ENCODE measurements around the gene NOTCH1. TPM values are rescaled to one million over a fixed set of nuclear protein-coding genes. Genes with fewer than 3 reads are reported as not detected.
A peak's percentile ranks its signal among the peaks of the same experiment; 100 is the strongest.

NOTCH1 gene
- total RNA-seq, 1 donor from 2014 or later: 47.5 TPM

DNA sequence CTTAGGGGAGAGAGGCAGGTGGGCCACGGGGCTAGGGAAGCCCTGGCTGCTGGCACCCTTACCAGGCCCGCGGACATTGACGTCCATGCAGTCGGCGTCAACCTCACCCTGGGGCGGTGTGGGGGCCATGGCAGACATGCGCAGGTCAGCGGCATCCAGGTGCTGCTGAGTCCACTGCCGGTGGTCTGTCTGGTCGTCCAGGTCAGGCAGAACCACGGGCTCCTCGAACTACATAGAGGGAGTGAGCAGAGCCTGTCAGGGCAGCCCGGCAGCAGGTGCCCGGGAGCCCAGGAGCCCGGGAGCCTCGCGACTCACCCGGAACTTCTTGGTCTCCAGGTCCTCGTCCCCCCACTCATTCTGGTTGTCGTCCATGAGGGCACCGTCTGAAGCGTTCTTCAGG is 44.2 kb downstream of the NOTCH1 start:
- no peak for DNase-seq (ENCODE audit: low read depth)

DNA sequence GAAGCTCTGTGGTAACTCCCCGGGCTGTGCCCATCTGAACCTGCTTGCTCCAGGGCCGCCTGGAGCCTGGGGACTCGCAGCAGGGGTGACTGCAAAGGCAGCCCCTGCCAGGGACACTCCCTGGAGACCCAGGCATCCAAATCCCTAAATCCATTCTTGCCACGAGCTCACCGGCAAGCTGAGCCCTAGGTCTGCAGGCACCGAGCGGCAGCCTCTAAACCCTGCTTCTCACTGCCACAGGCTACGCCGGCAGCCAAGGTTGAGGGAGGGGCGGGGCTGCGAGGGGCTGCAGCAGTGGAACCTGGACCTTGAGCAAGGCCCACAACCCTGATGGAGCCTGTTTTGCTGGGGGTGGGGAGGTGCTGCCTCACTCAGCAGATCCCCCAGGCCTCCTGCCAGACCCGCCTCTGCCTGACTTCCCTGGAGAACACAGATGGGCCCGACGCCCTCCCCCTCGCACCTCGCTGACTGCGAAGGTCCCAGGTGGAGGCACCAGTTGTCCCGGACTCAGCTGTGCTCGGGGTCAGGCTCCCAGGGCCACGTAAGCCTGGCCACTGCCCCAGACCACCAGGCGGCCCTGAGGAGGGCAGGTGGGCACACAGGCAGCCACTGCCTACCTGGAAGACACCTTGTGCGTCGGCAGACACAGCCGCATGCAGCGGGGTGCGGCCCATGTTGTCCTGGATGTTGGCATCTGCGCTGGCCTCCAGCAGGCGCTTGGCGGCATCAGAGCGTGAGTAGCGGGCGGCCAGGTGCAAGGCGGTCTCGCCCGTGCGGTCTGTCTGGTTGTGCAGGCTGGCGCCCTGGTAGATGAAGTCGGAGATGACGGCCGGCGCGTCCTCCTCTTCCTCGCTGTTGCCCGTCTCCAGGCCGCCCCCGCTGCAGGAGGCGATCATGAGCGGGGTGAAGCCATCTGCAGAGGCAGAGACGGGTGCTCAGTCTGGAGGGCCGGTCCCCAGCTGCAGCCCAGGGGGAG is 45.6 kb downstream of the NOTCH1 start:
- no peak for DNase-seq (ENCODE audit: low read depth)

DNA sequence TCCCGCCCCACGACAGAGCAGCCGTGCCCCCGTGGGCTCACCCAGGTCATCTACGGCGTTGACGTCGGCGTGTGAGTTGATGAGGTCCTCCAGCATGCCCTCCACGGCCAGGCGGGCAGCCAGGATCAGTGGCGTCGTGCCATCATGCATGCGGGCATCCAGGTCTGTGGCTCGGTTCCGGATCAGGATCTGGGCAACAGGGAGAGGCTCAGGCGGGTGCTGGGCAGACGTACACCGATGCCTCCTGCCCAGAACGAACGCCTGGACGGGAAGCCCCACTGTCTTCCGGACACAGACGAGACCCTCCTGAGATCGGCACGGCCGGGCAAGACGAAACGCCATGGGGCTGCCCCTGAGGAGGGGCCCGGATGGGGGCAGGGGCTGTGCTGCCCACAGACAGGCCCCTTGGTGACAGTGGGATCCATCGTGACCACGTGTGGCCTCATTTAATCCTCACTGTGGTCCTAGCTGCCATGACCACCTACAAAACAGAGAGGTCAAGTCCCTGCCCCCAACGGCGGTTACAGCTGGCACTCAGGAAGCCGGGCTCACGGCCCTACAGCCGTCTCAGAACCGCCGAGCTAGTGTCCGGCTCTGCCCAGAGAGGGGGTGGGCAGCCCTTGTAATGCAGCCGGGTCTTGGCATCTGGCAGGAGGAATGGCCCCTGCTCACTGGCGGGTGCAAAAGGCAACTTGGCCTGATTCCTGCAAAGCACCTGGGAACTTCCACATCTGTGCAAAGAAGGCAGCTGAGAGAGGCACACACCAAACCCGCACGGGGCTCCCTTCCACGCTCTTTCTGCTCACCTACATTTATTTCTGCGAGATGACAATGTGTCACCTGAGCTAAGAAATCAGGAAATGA is 46.5 kb downstream of the NOTCH1 start:
- no peak for DNase-seq (ENCODE audit: low read depth)

DNA sequence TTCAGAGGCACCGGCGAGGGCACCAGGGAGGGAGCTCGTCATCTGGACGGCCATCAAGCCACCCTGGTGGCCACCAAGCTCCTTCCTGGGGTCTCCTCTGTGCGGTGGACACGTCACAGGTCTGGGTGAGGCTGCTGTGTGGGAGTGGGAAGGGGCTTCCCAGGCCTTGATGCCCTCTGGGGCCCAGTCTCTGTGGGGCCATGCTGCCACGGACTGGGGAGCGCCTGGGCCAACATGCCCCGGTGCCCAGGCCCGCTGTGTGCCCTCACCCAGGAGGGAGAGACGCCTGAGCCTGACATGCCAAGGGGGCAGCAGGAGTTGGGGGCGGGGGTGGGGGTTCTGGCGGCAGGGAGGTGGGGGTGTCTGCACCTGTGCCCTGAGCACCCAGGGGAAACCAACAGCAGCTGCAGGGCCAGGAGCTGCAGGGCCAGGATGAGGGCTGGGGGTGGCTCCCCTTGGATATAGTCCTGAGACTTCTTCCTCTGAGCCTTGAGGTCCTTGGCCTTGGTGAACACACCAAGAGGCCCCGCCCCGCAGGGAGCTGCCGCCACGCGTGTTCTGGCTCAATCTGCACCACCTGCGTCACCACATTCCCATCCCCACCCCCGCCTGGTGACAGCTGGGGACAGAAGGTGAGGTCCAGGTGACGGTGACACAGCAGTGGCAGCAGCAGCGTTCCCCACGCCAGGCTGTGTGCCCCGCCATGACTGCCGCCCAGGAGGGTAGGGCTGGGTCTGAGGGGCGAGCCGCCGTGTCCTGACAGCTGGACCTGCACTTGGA is 47.7 kb downstream of the NOTCH1 start:
- no peak for DNase-seq (ENCODE audit: low read depth)

DNA sequence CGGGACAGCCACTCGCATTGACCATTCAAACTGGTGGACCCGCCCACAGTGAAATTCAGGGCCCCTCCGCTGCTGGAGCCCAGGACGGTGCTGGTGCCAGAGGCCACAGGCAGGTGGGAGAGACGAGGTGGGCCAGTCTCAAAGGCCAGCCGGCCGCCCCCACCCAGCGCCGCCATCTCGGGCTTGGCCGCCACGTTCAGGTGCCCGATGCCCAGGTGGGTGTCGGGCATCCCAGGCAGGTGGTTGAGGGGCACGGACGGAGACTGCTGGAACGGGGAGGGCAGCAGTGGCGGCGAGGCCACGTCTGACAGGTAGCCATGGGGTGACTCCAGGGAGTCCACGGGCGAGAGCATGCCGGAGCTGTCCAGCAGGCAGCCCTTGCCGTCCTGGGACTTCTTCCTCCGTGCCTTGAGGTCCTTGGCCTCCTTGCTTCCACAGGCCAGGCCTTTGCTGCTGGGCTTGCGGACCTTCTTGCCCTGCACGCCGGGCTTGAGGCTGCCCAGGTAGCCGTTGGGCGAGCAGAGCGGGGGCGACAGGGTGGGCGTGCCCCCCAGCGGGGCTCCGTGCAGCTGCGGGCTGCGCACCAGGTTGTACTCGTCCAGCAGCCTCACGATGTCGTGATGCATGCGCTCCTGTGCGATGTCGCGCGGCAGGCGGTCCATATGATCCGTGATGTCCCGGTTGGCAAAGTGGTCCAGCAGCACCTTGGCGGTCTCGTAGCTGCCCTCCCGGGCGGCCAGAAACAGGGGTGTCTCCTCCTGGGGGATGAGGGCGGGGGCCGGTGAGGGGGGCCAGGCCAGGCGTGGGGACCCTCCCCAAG is 48.8 kb downstream of the NOTCH1 start:
- no peak for DNase-seq (ENCODE audit: low read depth)

DNA sequence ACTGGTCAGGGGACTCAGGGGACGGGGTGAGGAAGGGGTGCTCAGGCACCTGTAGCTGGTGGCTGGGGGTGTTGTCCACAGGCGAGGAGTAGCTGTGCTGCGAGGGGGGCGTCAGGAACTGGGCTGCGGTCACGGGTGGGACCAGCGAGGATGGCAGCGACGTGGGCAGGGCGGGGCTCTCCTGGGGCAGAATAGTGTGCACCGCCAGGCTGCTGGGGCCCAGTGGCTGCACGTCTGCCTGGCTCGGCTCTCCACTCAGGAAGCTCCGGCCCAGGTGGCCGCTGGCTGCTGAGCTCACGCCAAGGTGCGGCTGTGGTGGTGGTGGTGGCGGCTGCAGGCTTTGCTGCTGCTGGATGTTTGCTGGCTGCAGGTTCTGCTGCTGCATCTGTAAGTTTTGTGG is 49.7 kb downstream of the NOTCH1 start:
- DNase-seq (ENCODE audit: low read depth): no peak

DNA sequence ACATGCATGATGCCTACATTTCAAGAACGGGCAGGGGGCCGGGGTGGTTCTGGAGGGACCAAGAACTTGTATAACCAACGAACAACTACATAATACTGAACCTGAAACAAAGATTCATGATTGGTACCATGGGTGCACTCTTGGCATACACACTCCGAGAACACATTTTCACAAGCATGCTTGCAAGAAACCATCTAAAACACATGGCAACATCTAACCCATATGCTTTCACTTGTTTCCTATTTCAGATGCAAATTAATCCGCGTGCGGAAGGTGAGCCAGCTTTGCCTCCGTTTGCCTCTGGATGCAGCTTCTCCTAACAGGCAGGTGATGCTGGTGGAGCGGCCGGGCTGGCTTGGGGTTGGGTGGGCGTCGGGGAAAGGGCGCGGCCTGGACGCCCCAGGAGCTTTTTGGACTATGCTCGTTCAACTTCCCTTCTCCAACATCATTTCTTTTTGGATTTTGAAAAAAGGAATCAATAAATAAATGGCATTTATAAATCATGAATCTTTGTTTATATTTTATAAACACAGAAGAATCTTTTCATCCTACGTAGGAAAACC is 50.5 kb downstream of the NOTCH1 start:
- no peak for DNase-seq (ENCODE audit: low read depth)

DNA sequence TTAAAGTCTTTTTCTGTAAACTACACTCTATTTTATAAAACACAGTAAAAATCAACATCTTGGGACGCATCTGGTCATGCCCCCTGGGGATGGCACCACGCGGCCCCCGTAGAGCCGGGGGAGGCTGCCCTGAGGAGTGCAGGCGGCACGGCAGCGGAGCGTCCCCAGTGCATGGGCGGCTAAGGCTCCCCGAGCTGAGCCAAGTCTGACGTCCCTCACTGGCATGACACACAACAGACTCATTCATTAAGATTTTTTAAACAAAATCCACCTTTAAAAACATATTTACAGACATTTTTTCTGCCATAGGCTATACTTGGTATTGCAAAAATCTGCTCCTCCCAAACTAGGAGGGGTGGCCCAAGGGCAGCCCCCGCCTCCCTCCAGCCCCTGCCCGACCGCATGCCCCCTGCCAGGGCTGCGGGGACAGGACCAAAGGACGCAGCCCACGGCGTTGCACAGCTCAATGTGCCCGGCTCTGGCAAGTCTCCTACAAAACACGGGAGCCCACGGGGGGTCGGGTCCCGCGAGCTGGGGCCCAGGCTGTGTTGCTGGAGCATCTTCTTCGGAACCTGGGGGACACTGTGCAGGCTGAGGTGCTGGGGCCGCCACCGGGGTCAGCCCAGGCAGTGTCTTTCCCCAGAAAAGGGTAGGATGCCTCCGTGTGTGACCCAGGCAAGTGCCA is 51.2 kb downstream of the NOTCH1 start:
- DNase-seq (ENCODE audit: low read depth): no peak

DNA sequence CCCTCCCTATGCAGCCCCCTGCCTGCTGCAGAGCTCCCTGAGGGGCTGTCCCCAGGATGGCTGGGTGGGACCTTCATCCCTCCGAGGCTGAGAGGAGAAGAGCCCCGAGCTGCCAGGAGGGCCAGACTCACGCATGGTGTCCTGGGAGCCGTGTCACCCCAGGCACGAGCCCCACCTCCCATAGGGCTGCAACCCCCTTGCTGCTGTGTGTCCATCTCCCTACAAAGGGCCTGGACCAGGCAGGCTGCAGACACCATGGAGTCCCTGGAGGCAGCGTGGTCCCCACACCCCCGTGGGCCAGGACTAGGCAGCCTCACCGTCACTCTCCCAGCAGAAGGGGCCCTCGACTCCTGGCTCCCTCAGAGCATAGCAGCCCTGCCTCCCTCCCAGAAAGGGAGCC is 51.8 kb downstream of the NOTCH1 start:
- no peak for DNase-seq (ENCODE audit: low read depth)

DNA sequence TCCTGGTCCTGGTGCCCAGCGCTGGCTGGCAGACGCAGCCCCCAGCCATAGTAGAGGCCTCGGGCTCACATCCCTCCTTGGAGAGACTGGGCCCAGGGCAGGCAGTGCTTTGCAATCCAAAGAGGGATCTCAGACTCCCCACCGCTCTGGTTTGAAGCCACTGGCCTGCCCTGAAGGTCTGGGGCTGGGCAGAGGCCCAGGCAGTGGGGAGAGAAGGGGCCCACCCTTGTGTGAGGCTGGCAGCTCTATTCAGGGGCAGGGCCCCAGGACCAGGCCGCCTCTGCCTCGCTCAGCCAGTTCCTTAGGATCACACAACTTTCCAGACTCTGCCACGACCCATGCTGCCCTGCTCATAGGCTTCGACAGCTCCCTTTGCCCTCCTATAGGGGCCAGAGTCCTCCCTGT is 52.3 kb downstream of the NOTCH1 start:
- no peak for DNase-seq (ENCODE audit: low read depth)

DNA sequence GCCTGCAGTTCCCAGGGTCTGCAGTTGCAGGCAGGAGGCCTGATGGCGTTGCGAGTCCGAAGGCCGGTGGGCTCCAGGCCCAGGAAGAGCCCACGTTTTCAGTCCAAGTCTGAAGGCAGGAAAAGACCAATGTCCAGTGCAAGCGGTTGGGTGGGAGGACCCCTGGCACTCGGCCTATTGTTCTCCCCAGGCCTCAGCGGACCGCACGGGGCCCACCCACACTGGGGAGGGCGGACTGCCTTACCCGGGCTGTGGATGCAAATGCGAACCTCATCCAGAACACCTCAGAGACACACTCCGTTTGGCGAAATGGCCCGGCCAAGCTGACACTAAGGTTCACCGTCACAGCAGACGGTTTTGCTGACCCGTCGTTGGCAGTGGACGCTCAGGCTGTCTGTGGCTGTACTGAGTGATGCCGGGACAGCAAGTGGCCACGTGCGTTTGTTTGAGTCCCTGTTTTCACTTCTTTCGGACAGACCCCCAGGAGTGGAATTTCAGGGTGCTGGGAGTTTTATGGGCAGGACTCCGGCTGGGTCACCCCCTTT is 52.8 kb downstream of the NOTCH1 start:
- DNase-seq (ENCODE audit: low read depth): no peak

DNA sequence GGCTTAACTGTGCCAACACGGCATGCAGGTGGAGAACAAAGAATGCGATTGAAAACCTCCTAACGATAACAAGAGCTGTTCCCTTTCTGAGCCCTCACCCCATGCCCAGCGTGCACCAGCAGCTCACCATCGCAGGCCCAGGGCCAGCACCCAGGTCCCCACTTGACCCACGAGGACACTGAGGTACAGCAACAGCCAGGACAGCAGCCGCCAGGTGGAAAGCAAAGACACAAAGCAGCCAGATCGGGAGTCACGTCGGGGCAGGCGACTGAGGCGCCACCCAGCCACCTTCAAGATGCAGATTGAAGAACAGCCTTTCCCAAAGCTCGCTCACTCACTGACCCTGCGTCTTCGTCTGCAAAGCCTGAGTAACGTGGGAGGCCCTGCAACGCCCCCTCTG is 56.1 kb downstream of the NOTCH1 start:
- DNase-seq (ENCODE audit: low read depth): no peak

DNA sequence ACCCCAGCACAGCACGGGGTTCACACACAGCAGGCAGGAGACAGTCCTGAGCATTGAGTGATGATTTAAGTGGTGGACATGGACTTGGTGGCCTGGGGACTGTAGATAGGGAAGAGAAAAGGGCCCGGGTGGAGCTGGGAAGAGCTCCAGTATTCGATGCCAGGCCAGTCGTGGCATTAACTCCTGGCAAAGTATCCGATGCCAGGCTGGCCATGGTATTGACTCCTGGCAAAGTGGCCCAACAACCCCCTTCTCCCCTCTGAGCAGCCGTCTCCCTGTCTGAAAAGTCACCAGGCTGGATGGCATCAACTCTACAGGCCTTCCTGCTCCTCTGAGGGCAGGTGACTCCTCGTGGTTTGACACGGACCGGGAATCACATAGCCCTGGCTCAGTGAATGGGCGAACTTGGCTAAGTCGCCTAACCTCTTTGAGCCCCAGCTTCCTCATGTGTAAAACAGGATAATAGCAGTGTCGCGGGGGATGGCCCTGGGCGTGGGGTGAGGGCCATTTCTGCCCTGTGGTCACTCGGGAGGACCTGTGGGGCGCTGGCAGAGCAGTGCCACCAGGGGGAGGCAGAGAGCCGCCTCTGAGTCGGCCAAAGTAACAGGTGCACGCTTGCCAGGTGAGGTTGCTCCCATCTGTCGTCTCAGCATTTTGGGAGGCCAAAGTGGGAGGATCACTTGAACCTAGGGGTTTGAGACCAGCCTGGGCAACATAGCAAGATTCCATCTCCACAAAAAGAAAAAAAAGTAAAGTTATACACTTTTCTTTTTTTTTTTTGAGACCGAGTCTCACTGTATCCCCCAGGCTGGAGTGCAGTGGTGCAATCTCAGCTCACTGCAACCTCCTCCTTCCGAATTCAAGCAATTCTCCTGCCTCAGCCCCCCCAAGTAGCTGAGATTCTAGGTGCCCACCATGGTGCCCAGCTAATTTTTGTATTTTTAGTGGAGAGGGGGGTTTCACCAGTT is 57.3 kb downstream of the NOTCH1 start:
- peak; percentile 18 for DNase-seq (ENCODE audit: low read depth)

DNA sequence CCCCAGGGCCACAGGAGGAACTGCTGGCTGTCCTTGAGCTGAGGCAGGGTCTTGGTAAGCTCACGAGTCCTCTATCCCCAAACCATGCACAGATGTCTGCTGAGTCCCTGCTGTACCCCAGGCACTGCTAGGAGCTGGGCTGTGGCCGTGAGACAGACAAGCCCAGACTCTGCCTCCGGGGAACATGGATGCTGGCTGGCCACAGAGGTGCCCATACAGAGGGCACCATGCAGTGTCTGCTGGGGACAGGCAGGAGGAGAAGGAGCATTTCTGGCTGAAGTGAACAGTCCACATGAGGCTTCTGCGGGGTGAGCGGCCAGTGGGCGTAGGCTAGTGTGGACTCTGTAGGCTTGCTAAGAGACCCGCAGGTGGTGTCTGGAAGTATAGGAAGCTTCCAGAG is 58.2 kb downstream of the NOTCH1 start:
- no peak for DNase-seq (ENCODE audit: low read depth)

DNA sequence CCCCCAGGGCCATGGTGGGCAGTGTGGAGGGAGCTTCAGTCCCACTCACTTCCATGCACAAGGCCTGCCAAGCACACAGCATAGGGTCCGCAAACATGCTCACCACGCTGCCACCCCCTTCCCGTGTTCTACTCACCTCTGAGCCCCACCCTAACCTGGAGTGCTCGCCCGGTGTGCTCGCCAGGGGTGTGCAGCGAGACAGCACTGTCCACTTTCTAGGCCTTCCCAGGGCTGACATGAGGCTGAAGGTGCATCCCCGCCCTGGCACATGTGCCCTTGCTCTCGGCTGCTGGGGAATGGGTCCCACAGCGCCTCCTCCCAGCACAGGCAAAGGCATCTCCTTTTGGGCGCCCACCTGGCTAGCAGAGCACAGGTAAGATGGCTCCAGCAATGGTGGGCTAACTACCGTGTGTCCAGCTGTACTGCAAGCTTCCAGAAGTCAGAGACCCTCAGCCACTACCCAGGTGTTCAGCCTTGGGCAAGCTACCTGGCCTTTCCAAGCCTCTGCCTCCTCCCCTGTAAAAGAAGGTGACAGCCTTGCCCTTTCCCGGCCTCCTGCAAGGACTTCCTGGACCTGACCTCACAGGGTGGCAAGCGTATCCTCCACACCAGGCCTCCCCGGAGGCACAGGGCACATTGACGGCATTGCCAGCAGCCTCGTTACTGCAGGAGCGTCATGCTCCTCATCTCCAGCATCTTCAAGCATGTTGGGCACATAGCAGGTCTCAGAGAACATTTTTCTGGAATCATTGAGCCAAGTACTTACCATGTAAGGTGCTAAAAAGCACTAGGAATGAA is 58.8 kb downstream of the NOTCH1 start:
- no peak for DNase-seq (ENCODE audit: low read depth)

DNA sequence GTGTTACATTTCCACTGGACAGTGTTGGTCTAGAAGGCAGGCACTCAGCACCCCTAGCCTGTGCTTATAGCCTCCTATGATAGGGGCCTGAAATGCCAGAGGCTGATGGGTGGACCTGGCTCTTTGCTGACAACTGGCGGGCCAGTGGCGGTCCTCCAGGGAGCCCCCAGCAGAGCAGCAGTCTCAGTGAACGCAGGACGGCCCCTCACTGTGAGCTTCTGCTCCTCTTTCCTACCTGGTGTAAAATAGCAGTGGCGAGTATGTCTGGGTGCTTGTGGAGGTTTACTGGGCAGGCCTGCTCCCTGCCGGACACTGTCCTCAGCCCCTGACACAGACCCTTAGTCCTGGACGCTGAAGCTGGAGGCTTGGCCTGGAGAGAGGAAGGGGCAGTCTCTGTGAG is 59.7 kb downstream of the NOTCH1 start:
- DNase-seq (ENCODE audit: low read depth): no peak
